Esophagus muscularis mucosa (tissue), 4 donors: ENCODE measurements around the gene CATSPERE. TPM values are rescaled to one million over a fixed set of nuclear protein-coding genes. Genes with fewer than 3 reads are reported as not detected.
A peak's percentile ranks its signal among the peaks of the same experiment; 100 is the strongest.
"Not testable (repeated sequence)": the region's sequence is repeated elsewhere in the genome, so short reads cannot be mapped to it uniquely, and the experiment has no call there.

Source experiments
- DNase-seq: peaks from one replicate; pipeline ENCODE4 v3.0.0-alpha.2; 2017; ENCODE audit errors: extremely low spot score
- H3K27ac ChIP-seq, 4 donors: fragments of 200-600 bp; sonication (generic); replicated peaks in 1 of 4; 1 replicate in 3 of 4; 2 replicates in 1 of 4; pipeline ENCODE4 v1.5.1; 2016 to 2019; ENCODE audit warnings: mild to moderate bottlenecking in 1 of 4
- H3K27me3 ChIP-seq, 4 donors: fragments of 200-600 bp; sonication (generic); one replicate each; pipeline versions ENCODE4 v1.5.1 to v1.6.0; 2016 to 2019
- H3K36me3 ChIP-seq, 4 donors: fragments of 200-600 bp; sonication (generic); one replicate each; pipeline ENCODE4 v1.5.1; 2016 to 2019
- H3K4me1 ChIP-seq, 4 donors: fragments of 200-600 bp; sonication (generic); one replicate each; pipeline ENCODE4 v1.5.1; 2016 to 2019
- H3K4me3 ChIP-seq, 4 donors: fragments of 200-600 bp; sonication (generic); 1 replicate in 2 of 4; 2 replicates in 2 of 4; pipeline ENCODE4 v1.5.1; 2016 to 2019; ENCODE audit warnings: mild to moderate bottlenecking in 4 of 4, moderate library complexity in 1 of 4
- H3K9me3 ChIP-seq, 4 donors: fragments of 200-600 bp; sonication (generic); 1 replicate in 3 of 4; 2 replicates in 1 of 4; pipeline ENCODE4 v1.5.1; 2016 to 2019
- CTCF ChIP-seq, 3 experiments: fragments of 200-600 bp in 2 of 3; fragments of 450-650 bp in 1 of 3; sonication (generic) in 2 of 3; IDR thresholded peaks; one replicate each; pipeline ENCODE4 v1.5.1; 2017 to 2019; ENCODE audit warnings: antibody characterized with exemption in 3 of 3, mild to moderate bottlenecking in 2 of 3, moderate library complexity in 1 of 3
- EP300 ChIP-seq: sonication (generic); formaldehyde crosslinking; IDR thresholded peaks from one replicate; pipeline ENCODE4 v1.6.1; 2017; ENCODE audit warnings: antibody characterized with exemption
- POLR2A ChIP-seq: fragments of 450-650 bp; IDR thresholded peaks from one replicate; pipeline ENCODE4 v1.6.1; 2017; ENCODE audit warnings: antibody characterized with exemption, moderate library complexity, mild to moderate bottlenecking, low read depth
- POLR2AphosphoS5 ChIP-seq, 2 donors: sonication (generic); formaldehyde crosslinking; IDR thresholded peaks; one replicate each; pipeline ENCODE4 v1.6.1; 2017; ENCODE audit warnings: antibody characterized with exemption in 2 of 2
- WGBS: methylation state at CpG from one replicate; pipeline ENCODE4 v1.1.5; 2018; 5-methylcytosine and 5-hydroxymethylcytosine counted together
- intact Hi-C: fragments of 100-400 bp; cut with DNase I; formaldehyde crosslinking; loops from one replicate; pipeline ENCODE4 v1.15.1; 2023
- total RNA-seq, 4 donors: library from RNA; depleted of rRNA; stranded (reverse); fragments of >200 nt; gene quantifications; one replicate each; pipeline versions ENCODE4 v1.1.0 to v1.2.1, GENCODE V29; 2016

CATSPERE gene
- total RNA-seq, 4 donors from 2014 or later, result 1.4 to 3.5 (median 2.1) TPM

- WGBS, result 100% methylated on average over 4 of the region's 4 CpGs
- H3K36me3 ChIP-seq, result no peaks in the 10 kb centered on the region
- H3K27me3 ChIP-seq, result no peaks in the 10 kb centered on the region
- TF ChIP-seq POLR2AphosphoS5 (IDR thresholded peaks at IDR 0.05), result no peak
- intact Hi-C loops, result no loop called here
- no peak for DNase-seq
- H3K9me3 ChIP-seq, result no peaks in the 10 kb centered on the region
- peaks cover 8 to 17% (median 14%) of the 10 kb centered on the region in 4 donors for H3K4me1 ChIP-seq
- H3K4me3 ChIP-seq, result no peak overlapping the region
- H3K27ac ChIP-seq, result peak overlapping the region; percentile 89 to 95 (median 92)
These were observed 876 bp upstream of the CATSPERE start for GRCh38 chr1:244460197-244460596.

GRCh38 chr1:244466724-244467123, 5.7 kb downstream of the CATSPERE start:
- Histone ChIP-seq H3K4me1 (peaks cover 0 to 4% (median 3%) of the 10 kb centered on the region in 4 donors), H3K27me3 (no peaks in the 10 kb centered on the region), H3K9me3 (no peaks in the 10 kb centered on the region), H3K27ac (no peak overlapping the region), H3K4me3 (no peak overlapping the region), H3K36me3 (no peaks in the 10 kb centered on the region)
- intact Hi-C loops, result no loop called here
- no peak for DNase-seq
- 89% methylated on average over 2 of the region's 2 CpGs for WGBS
- no peak for TF ChIP-seq EP300
- no peak for TF ChIP-seq POLR2A
- no peak for TF ChIP-seq POLR2AphosphoS5 (IDR thresholded peaks at IDR 0.05)
- no peak for TF ChIP-seq CTCF (IDR thresholded peaks at IDR 0.05)

GRCh38 chr1:244473059-244473605, 12.1 kb downstream of the CATSPERE start:
- WGBS, result 92% methylated on average over 6 of the region's 6 CpGs
- DNase-seq, result no peak

GRCh38 chr1:244484971-244485370, 23.9 kb downstream of the CATSPERE start:
- intact Hi-C loops, H3K9me3 ChIP-seq, H3K4me1 ChIP-seq, H3K36me3 ChIP-seq, H3K27me3 ChIP-seq, H3K4me3 ChIP-seq, H3K27ac ChIP-seq, DNase-seq: not testable (repeated sequence)
- 78% methylated on average over 3 of the region's 3 CpGs for WGBS

More at GRCh38 chr1:244473059-244473605, 12.1 kb downstream of the CATSPERE start:
- Histone ChIP-seq H3K4me3 (no peak overlapping the region), H3K36me3 (no peaks in the 10 kb centered on the region), H3K27me3 (no peaks in the 10 kb centered on the region), H3K27ac (no peak overlapping the region), H3K4me1 (no peaks in the 10 kb centered on the region), H3K9me3 (no peaks in the 10 kb centered on the region)
- intact Hi-C loops, result no loop called here
- TF ChIP-seq POLR2AphosphoS5 (IDR thresholded peaks at IDR 0.05) (no peak), EP300 (no peak), POLR2A (no peak), CTCF (IDR thresholded peaks at IDR 0.05) (no peak)

- Histone ChIP-seq H3K27ac (no peak overlapping the region), H3K4me1 (no peaks in the 10 kb centered on the region), H3K36me3 (no peaks in the 10 kb centered on the region), H3K9me3 (no peaks in the 10 kb centered on the region), H3K4me3 (no peak overlapping the region), H3K27me3 (no peaks in the 10 kb centered on the region)
- intact Hi-C loops, result no loop called here
- WGBS, result 93% methylated on average over 2 of the region's 2 CpGs
- DNase-seq, result no peak
- no peak for TF ChIP-seq POLR2AphosphoS5 (IDR thresholded peaks at IDR 0.05)
These were observed 33.6 kb downstream of the CATSPERE start for GRCh38 chr1:244494653-244495052.

- Histone ChIP-seq H3K4me1 (no peaks in the 10 kb centered on the region), H3K27me3 (no peaks in the 10 kb centered on the region), H3K4me3 (no peak overlapping the region), H3K27ac (no peak overlapping the region), H3K36me3 (no peaks in the 10 kb centered on the region), H3K9me3 (peaks cover 0 to 5% (median 0%) of the 10 kb centered on the region in 4 donors)
- TF ChIP-seq POLR2A (no peak), POLR2AphosphoS5 (IDR thresholded peaks at IDR 0.05) (no peak), EP300 (no peak), CTCF (IDR thresholded peaks at IDR 0.05) (no peak)
- DNase-seq, result no peak
- intact Hi-C loops, result no loop called here
- WGBS, result 73% methylated on average over 1 of the region's 1 CpG
These were observed 35.1 kb downstream of the CATSPERE start for GRCh38 chr1:244496186-244496585.
